Breast epithelium (tissue), 3 donors: ENCODE results near the gene ETFDH.

Experiments
- POLR2A ChIP-seq: fragments of 450-650 bp; IDR thresholded peaks from one replicate; pipeline ENCODE4 v1.6.1; 2016; ENCODE audit warnings: antibody characterized with exemption, mild to moderate bottlenecking, moderate library complexity
- POLR2AphosphoS5 ChIP-seq, 3 donors: sonication (generic); formaldehyde crosslinking; IDR thresholded peaks; one replicate each; pipeline ENCODE4 v1.6.1; 2017; ENCODE audit warnings: antibody characterized with exemption in 3 of 3
- TF ChIP-seq, protein P1 (sequence below), 3 donors: fragments of 450-650 bp; IDR thresholded peaks; one replicate each; pipeline ENCODE4 v1.5.1; 2016 to 2017; ENCODE audit warnings: antibody characterized with exemption in 3 of 3, mild to moderate bottlenecking in 3 of 3, moderate library complexity in 3 of 3

DNA sequence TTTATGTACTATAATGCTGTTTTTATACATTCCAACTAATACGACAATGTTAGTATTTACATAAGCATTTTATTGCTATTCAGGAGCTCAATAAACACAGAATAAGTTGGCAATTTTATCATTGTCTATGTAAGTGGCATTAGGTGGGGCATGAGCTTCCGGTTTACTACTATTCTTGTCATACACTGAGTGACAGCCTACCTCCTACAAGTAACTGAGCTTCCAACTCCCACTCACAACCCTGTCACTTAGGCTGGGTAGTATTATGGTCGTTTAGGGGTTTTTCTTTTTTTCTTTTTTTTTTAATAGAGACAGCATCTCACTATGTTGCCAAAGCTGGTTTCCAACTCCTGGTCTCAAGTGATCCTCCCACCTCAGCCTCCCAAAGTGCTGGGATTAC, 43.7 kb downstream of the ETFDH start:
- TF ChIP-seq, protein P1, sequence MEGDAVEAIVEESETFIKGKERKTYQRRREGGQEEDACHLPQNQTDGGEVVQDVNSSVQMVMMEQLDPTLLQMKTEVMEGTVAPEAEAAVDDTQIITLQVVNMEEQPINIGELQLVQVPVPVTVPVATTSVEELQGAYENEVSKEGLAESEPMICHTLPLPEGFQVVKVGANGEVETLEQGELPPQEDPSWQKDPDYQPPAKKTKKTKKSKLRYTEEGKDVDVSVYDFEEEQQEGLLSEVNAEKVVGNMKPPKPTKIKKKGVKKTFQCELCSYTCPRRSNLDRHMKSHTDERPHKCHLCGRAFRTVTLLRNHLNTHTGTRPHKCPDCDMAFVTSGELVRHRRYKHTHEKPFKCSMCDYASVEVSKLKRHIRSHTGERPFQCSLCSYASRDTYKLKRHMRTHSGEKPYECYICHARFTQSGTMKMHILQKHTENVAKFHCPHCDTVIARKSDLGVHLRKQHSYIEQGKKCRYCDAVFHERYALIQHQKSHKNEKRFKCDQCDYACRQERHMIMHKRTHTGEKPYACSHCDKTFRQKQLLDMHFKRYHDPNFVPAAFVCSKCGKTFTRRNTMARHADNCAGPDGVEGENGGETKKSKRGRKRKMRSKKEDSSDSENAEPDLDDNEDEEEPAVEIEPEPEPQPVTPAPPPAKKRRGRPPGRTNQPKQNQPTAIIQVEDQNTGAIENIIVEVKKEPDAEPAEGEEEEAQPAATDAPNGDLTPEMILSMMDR (IDR thresholded peaks at IDR 0.05) = no peak
- TF ChIP-seq POLR2A (no peak), POLR2AphosphoS5 (IDR thresholded peaks at IDR 0.05) (no peak)
